SK-N-SH (cell line): ENCODE measurements around the gene RICTOR. TPM values are rescaled to one million over a fixed set of nuclear protein-coding genes. Genes with fewer than 3 reads are reported as not detected.

ENCODE experiments used
- CTCF ChIA-PET: fragments of 300-600, 350-600 bp; formaldehyde crosslinking; extraction: SDS; loops from one replicate; lab custom pipeline; 2021; lab: Yijun Ruan, JAX
- POLR2A ChIA-PET: fragments of 350-600 bp; sonication (Branson Sonifier 250); formaldehyde crosslinking; extraction: SDS; loops from one replicate; lab custom pipeline; 2020; ENCODE audit warnings: antibody characterized with exemption, inconsistent platforms; lab: Yijun Ruan, JAX
- DNase-seq: peaks from one replicate; pipeline ENCODE4 v3.0.0; 2012
- H2AFZ ChIP-seq: fragments of 200-600 bp; sonication (generic); 2 replicates; pipeline ENCODE4 v1.8.1; 2016; ENCODE audit warnings: antibody characterized with exemption, mild to moderate bottlenecking, low read depth
- H3F3A ChIP-seq: fragments of 200-600 bp; sonication (generic); replicated peaks from 2 replicates; pipeline ENCODE3; 2016; ENCODE audit warnings: antibody characterized with exemption, mild to moderate bottlenecking; ENCODE audit not compliant: insufficient read depth
- H3K27ac ChIP-seq, 2 experiments: fragments of 200-500 bp in 1 of 2; fragments of 200-600 bp in 1 of 2; sonication (Bioruptor generic) in 1 of 2; sonication (generic), shearing (Covaris generic) in 1 of 2; 2 replicates each; pipeline versions ENCODE4 v1.5.1 to v1.6.1; 2014 to 2016; ENCODE audit warnings: low read depth in 2 of 2, inconsistent platforms in 1 of 2, low read length in 1 of 2, mild to moderate bottlenecking in 1 of 2, mixed read lengths in 1 of 2
- H3K27me3 ChIP-seq: fragments of 200-600 bp; sonication (generic), shearing (Covaris generic); 2 replicates; pipeline ENCODE4 v1.6.1; 2016; ENCODE audit warnings: mixed run types; ENCODE audit not compliant: insufficient read depth
- H3K36me3 ChIP-seq, 2 experiments: fragments of 200-500 bp in 1 of 2; fragments of 200-600 bp in 1 of 2; sonication (Bioruptor generic) in 1 of 2; sonication (generic) in 1 of 2; replicated peaks in 1 of 2; 2 replicates each; pipeline versions ENCODE3 to v1.5.1; 2014 to 2016; ENCODE audit warnings: low read length in 1 of 2, mild to moderate bottlenecking in 1 of 2; ENCODE audit not compliant: insufficient read depth in 2 of 2, control insufficient read depth in 1 of 2
- H3K4me1 ChIP-seq, 2 experiments: fragments of 200-500 bp in 1 of 2; fragments of 200-600 bp in 1 of 2; sonication (Bioruptor generic) in 1 of 2; sonication (generic), shearing (Covaris generic) in 1 of 2; 2 replicates each; pipeline versions ENCODE4 v1.5.1 to v1.6.1; 2014 to 2016; ENCODE audit warnings: low read depth in 1 of 2, low read length in 1 of 2, mixed run types in 1 of 2; ENCODE audit not compliant: insufficient read depth in 2 of 2, control insufficient read depth in 1 of 2
- H3K4me2 ChIP-seq: fragments of 200-600 bp; sonication (generic), shearing (Covaris generic); 2 replicates; pipeline ENCODE4 v1.6.1; 2017; ENCODE audit warnings: mixed run types
- H3K4me3 ChIP-seq, 2 experiments: fragments of 200-500 bp in 1 of 2; fragments of 200-600 bp in 1 of 2; sonication (Bioruptor generic) in 1 of 2; sonication (generic), shearing (Covaris generic) in 1 of 2; 2 replicates each; pipeline versions ENCODE4 v1.5.1 to v1.8.1; 2014 to 2016; ENCODE audit warnings: low read depth in 2 of 2, inconsistent platforms in 1 of 2, low read length in 1 of 2, mild to moderate bottlenecking in 1 of 2, mixed read lengths in 1 of 2, moderate library complexity in 1 of 2
- H3K79me2 ChIP-seq: fragments of 200-600 bp; sonication (generic); 2 replicates; pipeline ENCODE4 v1.8.1; 2017; ENCODE audit warnings: mild to moderate bottlenecking; ENCODE audit not compliant: insufficient read depth
- H3K9ac ChIP-seq: fragments of 200-600 bp; sonication (generic); 2 replicates; pipeline ENCODE4 v1.6.1; 2017; ENCODE audit warnings: mixed run types
- H3K9me2 ChIP-seq: fragments of 200-600 bp; sonication (generic); 2 replicates; pipeline ENCODE4 v1.6.1; 2017; ENCODE audit warnings: mixed run types
- H3K9me3 ChIP-seq: fragments of 200-600 bp; sonication (generic); 2 replicates; pipeline ENCODE4 v1.6.1; 2017; ENCODE audit warnings: mixed run types, mild to moderate bottlenecking, moderate library complexity
- H4K20me1 ChIP-seq: fragments of 200-600 bp; sonication (generic); 2 replicates; pipeline ENCODE4 v1.6.1; 2017; ENCODE audit warnings: mild to moderate bottlenecking, mixed run types; ENCODE audit not compliant: insufficient read depth
- ELF1 ChIP-seq: IDR thresholded peaks from 2 replicates; pipeline ENCODE4 v1.4.0; 2012
- FOSL2 ChIP-seq: IDR thresholded peaks from 2 replicates; pipeline ENCODE4 v1.4.0; 2012; ENCODE audit warnings: low read depth, mild to moderate bottlenecking, moderate library complexity, borderline replicate concordance
- FOXM1 ChIP-seq: IDR thresholded peaks from 2 replicates; pipeline ENCODE4 v1.4.0; 2012; ENCODE audit warnings: low read depth, mild to moderate bottlenecking
- GATA2 ChIP-seq: sonication (generic); formaldehyde crosslinking; IDR thresholded peaks from 2 replicates; pipeline ENCODE4 v1.5.0; 2020; ENCODE audit warnings: mild to moderate bottlenecking, missing genetic modification reagents
- MEF2A ChIP-seq: IDR thresholded peaks from 2 replicates; pipeline ENCODE4 v1.4.0; 2012; ENCODE audit warnings: low read depth, borderline replicate concordance
- POLR2AphosphoS5 ChIP-seq: IDR thresholded peaks from 2 replicates; pipeline ENCODE4 v1.6.1; 2012; ENCODE audit warnings: low read depth, low read length
- RAD21 ChIP-seq: IDR thresholded peaks from 2 replicates; pipeline ENCODE4 v1.6.1; 2012; ENCODE audit warnings: mild to moderate bottlenecking, low read length
- RCOR1 ChIP-seq: fragments of 150-350 bp; IDR thresholded peaks from 2 replicates; pipeline ENCODE4 v1.6.1; 2017; ENCODE audit warnings: antibody characterized with exemption, low read length
- SIN3A ChIP-seq: IDR thresholded peaks from 2 replicates; pipeline ENCODE4 v1.6.1; 2012; ENCODE audit warnings: low read depth, mild to moderate bottlenecking, low read length, moderate library complexity, borderline replicate concordance
- TAF1 ChIP-seq: IDR thresholded peaks from 2 replicates; pipeline ENCODE4 v1.6.1; 2012; ENCODE audit warnings: low read depth, mild to moderate bottlenecking, low read length, moderate library complexity, borderline replicate concordance
- TCF12 ChIP-seq: IDR thresholded peaks from 2 replicates; pipeline ENCODE4 v1.4.0; 2012
- USF2 ChIP-seq: fragments of 150-350 bp; IDR thresholded peaks from 2 replicates; pipeline ENCODE4 v1.6.1; 2017; ENCODE audit warnings: antibody characterized with exemption, low read length, low read depth, borderline replicate concordance
- WGBS: methylation state at CpG from one replicate; pipeline ENCODE4 v1.1.6; 2017; ENCODE audit warnings: low lambda C conversion rate; 5-methylcytosine and 5-hydroxymethylcytosine counted together
- polyA plus RNA-seq, 3 experiments: library from polyadenylated mRNA; depleted of rRNA; stranded (reverse); fragments of >200 nt; gene quantifications; 2 replicates each; pipeline ENCODE4 v1.2.3, GENCODE V29; 2012
- TF ChIP-seq, protein P1 (sequence below): IDR thresholded peaks from 2 replicates; pipeline ENCODE4 v1.4.0; 2012; ENCODE audit warnings: low read depth, borderline replicate concordance

Gene RICTOR
- polyA plus RNA-seq, 1 of the 3 experiments (the other 2 are of a cell fraction): 1.6 TPM

- DNase-seq: no peak
- 87% methylated on average over 4 of the region's 4 CpGs for WGBS
- H3K27me3 ChIP-seq: no peaks in the 10 kb centered on the region
- H3K9me3 ChIP-seq: peaks cover 6% of the 10 kb centered on the region; the same call in 1 of the 2 replicates
- H3K4me2 ChIP-seq: no peak overlapping the region
- peaks cover 18% of the 10 kb centered on the region for H4K20me1 ChIP-seq
- no peak for TF ChIP-seq GATA2 (CRISPR knock-in tag)
- no peak overlapping the region for H2AFZ ChIP-seq
- peaks cover 0 to 4% of the 10 kb centered on the region in 2 experiments; a peak in 2 of 4 replicates for H3K4me1 ChIP-seq
- no peaks in the 10 kb centered on the region for H3K9me2 ChIP-seq
- no peak overlapping the region for H3K4me3 ChIP-seq
- no peak overlapping the region for H3K27ac ChIP-seq
- ChIA-PET CTCF (no interaction called here), POLR2A (no interaction called here)
- no peaks in the 10 kb centered on the region for H3F3A ChIP-seq
- H3K36me3 ChIP-seq: peaks cover 8 to 12% of the 10 kb centered on the region in 2 experiments
- H3K79me2 ChIP-seq: peaks cover 20% of the 10 kb centered on the region
- no peak overlapping the region for H3K9ac ChIP-seq
Observed at GRCh38 chr5:39023121-39023520, 51.1 kb downstream of the RICTOR start.

DNA sequence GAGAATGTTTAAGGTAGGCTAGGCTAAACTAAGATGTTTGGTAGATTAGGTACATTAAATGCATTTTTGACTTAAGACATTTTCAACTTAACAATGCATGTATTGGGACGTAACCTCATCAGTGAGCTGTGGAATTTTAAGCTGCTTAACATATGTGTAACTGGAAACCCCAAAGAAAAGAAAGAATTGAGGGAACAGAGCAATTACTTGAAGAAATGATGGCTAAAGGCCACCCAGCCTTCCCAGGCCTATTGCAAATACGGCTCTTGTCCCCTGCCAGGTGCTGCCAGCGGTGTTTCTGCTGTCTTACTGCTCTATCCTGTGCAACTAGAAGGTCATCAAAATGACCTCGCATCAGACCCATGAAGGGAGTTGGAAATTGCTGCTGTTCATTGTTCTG is 52.0 kb downstream of the RICTOR start:
- no peak for DNase-seq
- Histone ChIP-seq H3F3A (peaks cover 4% of the 10 kb centered on the region), H2AFZ (no peak overlapping the region), H3K27me3 (no peaks in the 10 kb centered on the region), H3K9ac (no peak overlapping the region), H3K27ac (no peak overlapping the region), H3K4me1 (peaks cover 3 to 4% of the 10 kb centered on the region in 2 experiments; a peak in 2 of 4 replicates), H4K20me1 (peaks cover 18% of the 10 kb centered on the region), H3K9me2 (no peaks in the 10 kb centered on the region), H3K4me3 (no peak overlapping the region), H3K4me2 (no peak overlapping the region), H3K79me2 (peaks cover 20% of the 10 kb centered on the region), H3K36me3 (peaks cover 5 to 9% of the 10 kb centered on the region in 2 experiments), H3K9me3 (no peaks in the 10 kb centered on the region)
- ChIA-PET POLR2A (no interaction called here), CTCF (no interaction called here)
- TF ChIP-seq TAF1 (no peak), TCF12 (no peak), FOSL2 (no peak)
- 97% methylated on average over 4 of the region's 4 CpGs for WGBS

- Histone ChIP-seq H3K4me3 (no peak overlapping the region), H3K36me3 (peaks cover 5 to 9% of the 10 kb centered on the region in 2 experiments), H2AFZ (no peak overlapping the region), H3K4me2 (no peak overlapping the region), H3K27me3 (no peaks in the 10 kb centered on the region), H3K4me1 (peaks cover 4 to 6% of the 10 kb centered on the region in 2 experiments; a peak in 2 of 4 replicates), H4K20me1 (peaks cover 18% of the 10 kb centered on the region), H3K9me3 (no peaks in the 10 kb centered on the region), H3F3A (peaks cover 8% of the 10 kb centered on the region), H3K79me2 (peaks cover 20% of the 10 kb centered on the region), H3K9me2 (no peaks in the 10 kb centered on the region), H3K27ac (no peak overlapping the region), H3K9ac (no peak overlapping the region)
- WGBS: 80% methylated on average over 1 of the region's 1 CpG
- TF ChIP-seq ELF1 (no peak), USF2 (no peak), RAD21 (no peak), POLR2AphosphoS5 (no peak), TCF12 (no peak), FOSL2 (no peak), SIN3A (no peak), RCOR1 (no peak), MEF2A (no peak), FOXM1 (no peak)
- TF ChIP-seq, protein P1, sequence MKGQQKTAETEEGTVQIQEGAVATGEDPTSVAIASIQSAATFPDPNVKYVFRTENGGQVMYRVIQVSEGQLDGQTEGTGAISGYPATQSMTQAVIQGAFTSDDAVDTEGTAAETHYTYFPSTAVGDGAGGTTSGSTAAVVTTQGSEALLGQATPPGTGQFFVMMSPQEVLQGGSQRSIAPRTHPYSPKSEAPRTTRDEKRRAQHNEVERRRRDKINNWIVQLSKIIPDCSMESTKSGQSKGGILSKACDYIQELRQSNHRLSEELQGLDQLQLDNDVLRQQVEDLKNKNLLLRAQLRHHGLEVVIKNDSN: no peak
- DNase-seq: no peak
- ChIA-PET CTCF (no interaction called here), POLR2A (no interaction called here)
Observed at GRCh38 chr5:39021413-39021812, 52.8 kb downstream of the RICTOR start.
